ENCODE measurements around the gene GTPBP6.

GTPBP6 gene
- total RNA-seq = 62.5 reads per million, percentile 73 among the genes with 10 or more reads in this experiment

GRCh38 chrX:318739-319578 is at the start of gene GTPBP6:
TSS of gene GTPBP6 (minus strand) at chrX:318796. CDS start at chrX:318787, 9 bp downstream.
- DNase-seq = peak; percentile 100

- DNase-seq = no peak
These were observed 49.3 kb upstream of the GTPBP6 start for GRCh38 chrX:367866-368265.

- DNase-seq = no peak
These were observed 48.8 kb upstream of the GTPBP6 start for GRCh38 chrX:367349-367748.

- no peak for DNase-seq
These were observed 45.2 kb upstream of the GTPBP6 start for GRCh38 chrX:363621-364375.

- DNase-seq = no peak
These were observed 44.5 kb upstream of the GTPBP6 start for GRCh38 chrX:362937-363620.

GRCh38 chrX:362351-362750 is 43.8 kb upstream of the GTPBP6 start:
- no peak for DNase-seq

- no peak for DNase-seq
These were observed 42.9 kb upstream of the GTPBP6 start for GRCh38 chrX:361231-362145.

- no peak for DNase-seq
These were observed 42.0 kb upstream of the GTPBP6 start for GRCh38 chrX:360496-361150.

GRCh38 chrX:358651-359143 is 40.1 kb upstream of the GTPBP6 start:
- DNase-seq = no peak

- DNase-seq = no peak
These were observed 39.3 kb upstream of the GTPBP6 start for GRCh38 chrX:357693-358471.

- no peak for DNase-seq
These were observed 38.6 kb upstream of the GTPBP6 start for GRCh38 chrX:357035-357692.

- DNase-seq = no peak
These were observed 37.9 kb upstream of the GTPBP6 start for GRCh38 chrX:356385-357034.

GRCh38 chrX:355329-356050 is 36.9 kb upstream of the GTPBP6 start:
- DNase-seq = no peak

GRCh38 chrX:353566-354535 is 35.3 kb upstream of the GTPBP6 start:
- no peak for DNase-seq

GRCh38 chrX:352582-353314 is 34.2 kb upstream of the GTPBP6 start:
- no peak for DNase-seq

GRCh38 chrX:352181-352580 is 33.6 kb upstream of the GTPBP6 start:
- DNase-seq = no peak

GRCh38 chrX:351736-352135 is 33.1 kb upstream of the GTPBP6 start:
- DNase-seq = no peak

All from effector CD4-positive, alpha-beta T cell (primary cell).